NCI-H128 (cell line): Measurements from ENCODE around the gene AJUBA.
"Not testable (repeated sequence)": the region's sequence is repeated elsewhere in the genome, so short reads cannot be mapped to it uniquely, and the experiment has no call there.

ENCODE experiments used
- DNase-seq: peaks from one replicate; lab custom pipeline; 2025; ENCODE audit not compliant: unreplicated experiment; lab: John Stamatoyannopoulos, UW

The AJUBA gene

GRCh38 chr14:22981090-22981875 is 1.1 kb downstream of the AJUBA start:
- no peak for DNase-seq

DNA sequence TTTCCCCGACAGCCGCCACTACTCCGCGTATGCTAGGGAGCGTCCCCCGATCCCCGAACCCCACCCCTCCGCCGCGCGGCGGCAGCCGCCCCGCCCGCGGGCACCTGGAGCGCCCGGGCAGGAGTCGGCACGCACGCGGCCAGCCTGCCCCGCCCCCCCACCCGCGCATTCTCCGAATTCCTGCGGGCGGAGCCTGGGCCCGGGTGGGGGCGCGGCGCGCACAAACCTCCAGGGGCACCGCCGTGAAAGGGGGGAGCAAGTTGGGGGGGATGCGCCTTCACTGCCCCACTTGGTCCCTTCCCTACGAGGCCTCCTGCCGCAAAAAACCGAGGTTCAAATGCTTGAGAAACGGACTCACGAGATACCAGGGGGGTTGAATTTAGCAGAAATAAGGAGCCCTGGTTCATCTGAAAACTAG is 1.7 kb downstream of the AJUBA start:
- DNase-seq = no peak

DNA sequence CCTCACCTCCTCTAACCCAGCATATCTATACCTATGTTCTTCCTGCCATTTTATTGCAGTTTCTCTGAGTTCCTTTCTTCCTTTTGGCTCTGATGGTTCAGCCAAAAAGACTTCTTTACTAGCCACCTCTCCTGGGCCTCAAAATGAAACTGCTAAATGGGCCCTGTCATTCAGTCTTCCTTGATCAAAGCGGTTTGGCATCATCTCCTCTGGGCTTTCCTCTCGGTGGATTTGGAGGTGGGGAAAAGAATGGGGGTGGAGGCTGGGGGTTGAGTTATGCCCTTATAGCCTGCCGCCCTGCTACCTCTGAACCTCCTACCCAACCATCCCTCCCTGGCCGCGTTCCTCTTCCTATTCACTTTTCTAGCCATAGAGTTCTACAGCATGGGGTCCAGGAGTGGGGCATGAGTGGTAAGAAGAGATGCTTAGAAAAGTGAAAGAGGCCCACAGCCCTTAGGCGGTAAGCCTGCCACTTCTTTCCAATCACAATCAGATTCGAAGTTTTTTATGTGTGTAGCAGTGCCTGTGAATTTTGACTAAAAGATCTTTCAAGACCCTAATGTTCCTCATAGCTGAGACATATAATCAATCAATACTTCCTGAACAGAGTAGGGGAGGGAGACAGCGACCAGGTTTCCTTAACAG is 2.5 kb downstream of the AJUBA start:
- DNase-seq = no peak

DNA sequence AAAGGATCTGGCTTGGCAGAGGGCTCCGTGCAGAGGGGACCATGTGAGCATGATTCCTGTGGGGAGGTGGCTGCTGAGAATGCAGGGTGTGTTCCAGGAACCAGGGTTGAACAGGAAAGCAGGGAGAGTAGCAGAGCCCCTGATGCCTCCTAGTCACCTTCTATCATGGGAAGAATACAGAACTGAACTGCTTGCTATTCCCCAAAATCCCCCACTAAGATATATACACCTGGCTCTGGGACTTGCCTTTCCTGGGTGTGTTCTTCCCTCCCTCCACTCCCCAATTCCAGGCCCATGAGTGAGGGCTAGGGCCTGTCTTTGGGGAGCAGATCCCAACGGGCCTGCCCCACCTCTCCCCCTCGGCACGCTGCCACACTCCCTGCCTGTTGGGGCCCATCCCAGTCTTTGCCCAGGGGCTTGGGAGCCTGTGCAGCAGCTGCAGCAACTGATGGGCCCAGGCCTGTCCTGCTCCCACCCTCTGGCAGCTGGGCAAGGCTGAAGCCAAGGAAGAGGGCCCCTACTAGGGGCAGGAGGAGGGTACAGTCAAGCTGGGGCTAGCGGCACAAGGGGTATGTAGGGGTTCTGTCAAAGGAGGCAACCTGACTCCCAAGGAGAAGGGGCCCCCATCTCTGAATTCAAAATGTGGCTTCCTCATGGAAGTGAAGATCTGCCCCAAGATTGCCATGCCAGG is 3.2 kb downstream of the AJUBA start:
- DNase-seq = no peak

DNA sequence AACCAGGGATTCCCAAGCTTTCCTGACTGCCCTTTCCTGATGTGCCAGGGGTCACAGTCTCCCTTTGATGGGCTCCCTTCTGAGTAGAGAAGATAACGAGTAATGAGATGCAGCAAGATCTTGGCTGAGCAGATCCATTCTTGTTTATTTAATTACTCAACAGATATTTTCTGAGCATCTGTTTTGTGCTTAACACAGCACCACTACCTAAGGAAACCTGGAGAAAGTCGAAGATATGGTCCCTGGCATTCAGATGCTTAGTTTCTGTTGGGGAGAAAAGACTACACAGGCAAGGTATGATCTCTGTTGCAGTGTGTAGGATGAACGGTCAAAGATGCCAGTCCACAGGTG is 3.9 kb downstream of the AJUBA start:
- no peak for DNase-seq

DNA sequence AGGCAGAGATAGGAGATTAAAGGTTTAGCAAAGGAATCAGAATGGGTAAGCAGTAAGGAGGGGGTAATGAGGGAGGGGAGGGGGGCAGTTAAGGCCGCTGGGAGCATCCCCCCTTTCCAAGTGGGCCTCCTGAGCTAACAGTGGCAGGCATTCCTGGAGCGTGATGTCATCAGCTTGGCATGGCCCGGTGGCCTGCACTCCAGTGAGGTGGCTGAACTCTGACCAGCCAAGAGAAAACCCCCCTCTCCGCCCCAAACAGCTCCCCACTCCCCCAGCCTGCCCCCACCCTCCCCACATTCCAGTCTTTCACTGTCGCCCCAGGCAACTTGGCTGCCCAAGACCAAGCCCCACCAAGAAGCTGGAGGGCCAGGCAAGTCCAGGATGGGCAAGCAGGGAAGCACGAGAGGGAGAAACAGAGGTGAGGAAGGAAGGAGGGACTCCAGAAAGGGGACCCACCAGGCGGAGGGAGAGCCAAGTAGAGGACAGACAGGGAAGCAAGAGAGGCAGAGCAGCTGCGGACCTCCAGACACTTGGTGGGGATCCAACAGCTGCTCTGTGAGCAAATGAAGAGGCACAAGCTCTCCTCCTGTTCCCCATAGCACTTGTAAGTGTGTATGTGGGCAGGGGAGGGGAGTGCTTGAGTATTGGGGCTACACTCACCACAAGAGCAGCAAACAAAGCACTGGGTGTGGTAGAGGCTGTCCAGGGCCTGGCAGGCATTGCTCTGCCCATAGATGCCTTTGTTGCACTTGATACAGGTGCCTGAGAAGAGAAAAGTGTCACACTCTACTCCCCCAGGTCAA is 4.5 kb downstream of the AJUBA start:
- DNase-seq = no peak

- DNase-seq = no peak
These were observed 5.0 kb downstream of the AJUBA start for GRCh38 chr14:22977434-22977683.

DNA sequence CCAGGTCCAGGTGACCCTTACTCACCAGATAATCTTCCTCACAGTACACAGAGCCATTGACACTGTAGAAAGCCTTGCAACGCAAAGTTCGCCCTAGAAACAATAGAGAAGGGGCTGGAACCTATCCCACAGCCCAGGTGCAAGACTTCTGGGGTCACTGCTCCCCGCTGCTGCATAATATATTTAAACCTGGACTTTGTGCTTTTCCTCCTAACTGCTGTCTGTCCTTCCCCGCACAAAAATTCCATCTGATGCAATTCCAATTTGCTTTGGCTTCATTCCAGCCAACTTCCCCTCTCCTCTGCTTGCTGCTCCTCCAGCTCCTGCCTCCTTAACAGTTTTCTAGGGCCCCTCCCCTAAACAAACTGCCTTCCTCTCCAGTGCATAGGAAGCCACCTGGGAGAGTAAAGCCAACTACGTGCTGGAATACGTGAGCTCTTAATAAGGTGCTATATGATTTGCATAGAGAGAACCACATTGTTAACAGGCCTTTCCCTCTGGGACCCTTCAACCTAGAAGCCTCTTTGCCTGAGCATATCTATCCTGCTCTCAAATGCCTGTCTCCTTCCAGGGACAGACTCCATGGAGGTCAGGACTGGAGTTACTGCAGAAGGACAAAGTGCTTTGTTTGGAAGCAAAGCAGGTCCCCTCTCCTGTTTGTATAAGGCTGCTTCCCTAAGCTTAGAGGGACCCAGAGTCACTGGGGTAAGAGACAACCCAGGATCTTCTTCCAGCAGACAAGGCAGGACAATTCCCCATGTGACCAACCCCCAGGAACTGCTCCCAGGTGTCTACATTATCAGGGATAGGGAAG is 5.5 kb downstream of the AJUBA start:
- no peak for DNase-seq

GRCh38 chr14:22974530-22975313 is 7.6 kb downstream of the AJUBA start:
- no peak for DNase-seq

GRCh38 chr14:22973217-22974032 is 8.9 kb downstream of the AJUBA start:
- DNase-seq = no peak

DNA sequence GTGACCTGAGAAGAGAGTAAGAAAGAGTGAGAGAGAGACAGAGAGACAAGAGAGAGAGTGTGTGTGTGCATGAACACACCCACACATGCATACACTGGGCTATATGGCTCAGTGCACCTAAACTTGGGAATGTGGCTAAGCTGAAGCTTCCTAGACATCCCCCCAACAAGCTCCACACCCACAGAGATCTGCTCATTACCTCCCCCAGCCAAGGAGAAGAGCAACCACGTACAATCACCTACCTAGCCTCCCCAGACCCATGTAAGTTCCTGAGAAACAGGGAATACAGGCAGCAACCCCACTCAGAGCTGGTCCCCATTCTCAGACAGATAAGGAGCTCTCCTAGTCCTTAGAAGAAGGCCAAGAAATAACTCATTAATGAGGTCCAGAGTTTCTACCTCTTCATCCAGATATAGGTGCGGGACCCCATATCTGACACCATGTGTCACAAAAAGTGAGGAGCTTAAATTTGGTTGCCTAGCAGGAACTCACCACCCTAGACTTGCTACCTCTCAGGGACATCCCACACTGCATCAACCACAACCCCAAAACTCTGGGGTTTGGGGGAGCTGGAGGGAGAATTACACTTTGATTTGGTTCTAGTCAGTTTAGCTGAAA is 9.9 kb downstream of the AJUBA start:
- DNase-seq = no peak

GRCh38 chr14:22971152-22971551 is 11.2 kb downstream of the AJUBA start:
- no peak for DNase-seq

- DNase-seq = no peak
These were observed 15.5 kb downstream of the AJUBA start for GRCh38 chr14:22966783-22967269.

GRCh38 chr14:22965916-22966782 is 16.2 kb downstream of the AJUBA start:
- not testable (repeated sequence) for DNase-seq

- DNase-seq = no peak
These were observed 20.2 kb downstream of the AJUBA start for GRCh38 chr14:22962061-22962676.

DNA sequence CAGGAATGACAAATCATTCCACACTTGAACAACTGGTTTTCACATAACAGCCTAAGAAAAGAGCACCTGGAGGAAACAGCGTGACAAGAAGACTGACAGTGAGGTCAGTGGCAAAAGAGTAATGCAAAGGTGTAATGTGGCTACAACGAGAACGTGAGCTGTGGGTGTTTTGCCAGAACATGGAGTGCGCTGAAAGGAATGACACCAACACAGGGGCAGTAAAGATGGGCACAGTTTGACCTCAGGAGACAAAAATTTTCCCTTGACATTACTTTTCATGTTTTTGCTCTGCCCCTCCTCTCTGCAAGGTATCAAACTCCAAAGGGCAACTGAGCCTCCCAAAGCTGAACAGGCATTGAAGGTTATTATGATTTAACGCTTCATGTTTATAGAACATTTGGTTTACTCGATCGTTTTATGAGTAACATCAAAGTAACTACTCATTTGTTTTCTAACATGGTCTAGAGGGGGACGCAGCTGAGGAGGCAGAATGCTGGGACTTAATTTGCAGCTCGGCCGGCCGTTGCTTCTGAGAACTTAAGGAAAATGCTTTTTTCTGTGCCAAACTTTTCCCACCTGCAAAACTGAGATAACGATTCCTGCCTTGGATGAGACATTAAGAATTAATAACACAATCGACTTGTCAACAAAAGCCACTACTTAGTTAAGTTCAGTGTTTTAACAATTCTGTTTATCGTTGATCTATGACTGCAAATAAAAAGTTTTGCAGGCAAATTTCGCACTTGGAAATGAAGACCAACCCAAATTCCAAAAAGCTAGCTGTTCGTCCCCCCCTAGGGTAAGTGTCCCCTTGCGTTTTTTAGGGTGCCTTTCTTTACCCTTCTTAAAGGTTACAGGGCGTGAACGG is 26.4 kb downstream of the AJUBA start:
- DNase-seq = no peak
